Effector CD8-positive, alpha-beta T cell (primary cell): ENCODE measurements around the gene DLG2.

ENCODE experiments used
- DNase-seq: peaks from one replicate; lab custom pipeline; 2025; lab: John Stamatoyannopoulos, UW

DLG2 gene

DNA sequence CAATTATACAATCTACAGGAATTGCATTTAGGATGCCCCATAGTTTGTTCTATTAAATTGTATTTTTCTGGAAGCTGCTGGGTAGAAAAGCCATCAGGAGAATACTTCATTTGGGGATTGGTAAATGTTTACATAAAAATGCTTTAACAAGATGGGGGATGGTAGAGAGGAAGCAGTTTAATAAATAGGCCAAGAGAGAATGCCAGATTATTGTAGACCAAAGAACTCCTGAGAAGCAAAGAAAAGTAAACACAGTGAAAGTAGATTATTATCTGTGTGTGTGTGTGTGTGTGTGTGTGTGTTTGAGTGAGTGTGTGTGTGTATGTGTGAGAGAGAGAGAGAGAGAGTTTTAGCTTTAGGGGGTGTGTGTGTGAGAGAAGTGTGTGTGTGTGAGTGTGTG, 1520.6 kb downstream of the DLG2 start:
- no peak for DNase-seq

GRCh38 chr11:84105148-84105547, 1522.0 kb downstream of the DLG2 start:
- no peak for DNase-seq

DNA sequence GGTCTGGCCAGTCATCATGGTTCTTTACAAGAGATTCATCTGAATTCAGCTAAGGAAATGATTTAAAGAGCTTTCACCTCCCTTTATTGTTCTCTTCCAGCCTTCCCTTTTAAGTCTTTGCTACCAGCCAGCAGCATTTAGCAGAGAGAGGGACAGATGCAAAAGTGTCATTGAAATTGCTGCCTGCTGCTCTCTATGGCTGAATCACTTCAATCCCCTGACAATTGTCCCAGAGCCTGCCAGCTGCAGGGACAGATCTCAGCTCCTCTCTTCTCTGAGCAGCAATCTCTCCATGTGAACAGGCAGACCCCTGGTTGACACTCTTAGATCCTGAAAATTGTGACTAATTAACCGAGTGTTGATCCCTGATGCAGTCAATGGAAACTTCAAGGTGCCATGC, 1524.0 kb downstream of the DLG2 start:
- no peak for DNase-seq

GRCh38 chr11:84097186-84097585, 1530.0 kb downstream of the DLG2 start:
- DNase-seq = no peak

DNA sequence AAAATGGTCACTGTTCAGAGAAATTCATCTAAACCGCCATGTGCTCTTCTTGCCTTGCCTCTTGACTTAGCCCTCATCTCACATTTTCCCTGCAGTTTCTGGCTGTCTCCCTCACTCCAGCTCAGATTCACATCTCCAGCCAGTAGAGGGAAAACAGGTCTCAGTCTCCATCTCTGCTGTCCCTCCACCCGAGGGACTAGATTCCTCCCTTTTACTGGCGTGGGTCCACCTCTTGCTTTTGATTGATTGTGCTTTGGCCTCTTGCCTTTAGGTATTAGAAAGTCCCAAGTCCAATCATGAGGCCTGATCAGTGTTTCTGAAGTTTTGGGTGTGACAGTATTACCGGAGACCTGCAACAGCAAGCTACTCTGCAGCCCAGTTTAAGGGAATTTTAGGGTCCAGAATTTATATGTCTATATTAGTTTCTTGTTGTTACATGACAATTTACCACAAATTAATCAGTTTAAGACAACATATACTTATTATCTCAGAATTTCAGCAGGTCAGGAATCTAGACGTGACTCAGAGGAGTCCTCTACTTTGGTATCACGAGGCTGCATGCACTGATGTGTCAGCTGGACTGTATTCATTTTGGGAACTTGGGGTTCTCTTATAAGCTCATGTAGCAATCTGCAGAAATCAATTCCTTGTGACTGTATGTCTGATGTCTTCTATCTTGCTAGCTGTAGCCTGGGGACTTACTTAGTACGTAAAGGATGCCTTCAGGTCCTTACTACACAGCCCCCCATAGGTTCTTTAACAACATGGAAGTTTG, 1535.7 kb downstream of the DLG2 start:
- DNase-seq = no peak

DNA sequence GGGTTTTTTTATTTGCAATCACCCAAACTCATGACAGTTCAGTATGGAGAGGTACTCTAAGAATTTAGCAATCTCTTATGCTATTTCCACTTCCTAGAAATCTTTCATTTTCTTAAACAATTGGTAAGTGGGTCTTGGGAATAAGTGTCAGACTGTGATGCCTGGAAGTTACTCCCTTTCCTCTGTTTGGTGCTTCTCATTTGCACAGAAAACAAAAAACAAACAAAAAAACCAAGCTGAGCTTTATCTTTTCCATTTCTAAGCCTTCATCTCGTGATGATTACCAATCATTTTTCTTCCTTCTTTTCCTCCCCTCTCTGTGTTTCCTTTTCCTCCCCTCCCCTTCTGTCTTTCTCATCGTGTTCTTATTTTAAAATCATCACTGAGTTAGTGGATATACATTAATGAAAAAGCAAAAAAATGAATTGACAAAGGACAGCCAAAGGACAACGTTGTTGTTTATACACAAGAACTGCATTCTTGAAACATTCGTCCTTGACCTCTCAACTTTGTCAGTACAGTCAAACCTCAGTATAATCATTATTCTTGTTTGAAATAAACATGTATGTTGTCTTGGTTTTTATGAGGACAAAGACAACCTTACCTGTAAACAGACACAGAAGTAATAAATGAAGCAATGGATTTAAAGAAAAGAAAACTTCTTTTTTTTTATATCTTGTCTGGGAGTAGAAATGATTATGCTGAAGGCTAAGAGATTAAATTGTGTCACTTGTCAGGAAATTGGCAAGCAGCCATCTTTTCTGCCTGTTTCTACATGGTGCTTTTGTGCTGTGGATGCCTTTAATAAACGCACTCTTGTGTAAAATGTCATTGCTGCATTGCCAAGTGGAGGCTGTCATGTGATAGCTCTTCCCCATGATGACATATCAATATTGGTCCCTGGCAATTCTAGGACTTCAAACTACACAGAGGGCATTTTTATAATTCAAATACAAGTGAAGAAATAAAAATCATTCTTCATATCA, 1537.8 kb downstream of the DLG2 start:
- no peak for DNase-seq

GRCh38 chr11:84071851-84072250, 1555.3 kb downstream of the DLG2 start:
- DNase-seq = no peak

DNA sequence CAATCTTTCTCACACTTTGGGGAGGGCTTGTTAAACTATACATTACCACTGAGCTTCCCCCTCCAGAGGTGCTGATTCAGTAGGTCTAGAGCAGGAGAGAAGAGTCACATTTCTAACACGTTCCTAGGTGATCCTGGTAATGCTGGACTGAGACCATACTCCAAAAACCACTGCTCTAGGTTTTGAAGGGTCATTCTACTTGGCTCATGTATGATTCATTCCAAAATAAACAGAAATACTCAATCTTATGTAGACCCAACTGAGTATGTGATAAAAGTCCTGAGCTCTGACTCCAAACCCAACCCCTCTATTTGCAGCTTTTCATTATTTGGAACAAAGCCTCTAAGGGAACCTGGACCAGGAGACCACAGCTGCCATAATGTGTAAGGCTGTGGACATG, 1558.1 kb downstream of the DLG2 start:
- DNase-seq = no peak

DNA sequence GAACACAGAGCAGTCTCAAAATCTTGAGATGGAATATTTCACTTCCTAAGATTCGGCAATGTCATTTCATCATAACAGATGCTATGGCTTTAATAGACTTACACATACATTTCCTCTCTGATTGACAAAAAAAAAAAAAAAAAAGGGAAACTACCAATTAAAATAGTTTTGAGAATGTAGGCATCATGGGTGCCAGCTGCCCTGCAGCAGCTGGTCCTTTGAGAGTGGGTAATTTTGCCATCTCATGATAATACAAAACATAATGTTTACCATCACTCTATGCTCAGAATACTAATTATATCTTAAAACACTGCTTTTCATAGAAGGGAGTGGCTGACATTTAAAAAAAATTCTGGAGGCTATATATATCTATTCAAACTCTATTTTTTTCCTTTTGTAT, 1565.4 kb downstream of the DLG2 start:
- no peak for DNase-seq

DNA sequence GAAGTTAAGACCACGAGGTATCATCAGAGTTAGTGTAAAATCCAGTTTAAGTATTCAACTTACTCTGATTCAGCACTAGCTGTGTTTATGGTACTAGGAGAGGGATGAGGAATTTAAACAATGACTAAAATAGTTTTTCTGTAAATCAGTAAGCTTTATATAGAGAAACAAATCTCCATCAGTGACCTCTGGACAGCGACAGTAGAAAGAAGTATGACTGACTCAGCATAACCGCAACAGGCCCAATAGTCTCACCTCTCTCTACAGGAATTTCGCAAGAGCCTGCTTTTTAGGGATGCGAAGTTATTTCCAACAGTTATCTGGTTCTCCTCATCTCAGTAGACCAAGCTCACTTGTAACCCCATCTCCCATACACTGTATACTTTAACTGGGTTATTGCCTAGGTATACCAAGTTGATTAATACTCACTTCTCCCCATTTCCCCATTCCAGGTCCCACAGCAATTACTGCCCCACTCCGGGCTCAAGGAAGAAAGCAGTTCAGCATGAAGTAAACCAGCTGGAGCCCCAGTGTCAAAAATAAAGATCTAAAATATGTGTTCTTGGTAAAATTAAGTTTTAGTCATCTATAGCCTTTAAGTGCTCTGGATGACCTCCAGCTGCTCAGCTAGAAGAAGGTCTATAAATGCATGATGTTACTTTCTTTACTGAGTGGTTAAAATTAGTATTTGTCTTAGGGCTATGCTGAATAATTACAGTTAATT, 1570.3 kb downstream of the DLG2 start:
- DNase-seq = no peak

DNA sequence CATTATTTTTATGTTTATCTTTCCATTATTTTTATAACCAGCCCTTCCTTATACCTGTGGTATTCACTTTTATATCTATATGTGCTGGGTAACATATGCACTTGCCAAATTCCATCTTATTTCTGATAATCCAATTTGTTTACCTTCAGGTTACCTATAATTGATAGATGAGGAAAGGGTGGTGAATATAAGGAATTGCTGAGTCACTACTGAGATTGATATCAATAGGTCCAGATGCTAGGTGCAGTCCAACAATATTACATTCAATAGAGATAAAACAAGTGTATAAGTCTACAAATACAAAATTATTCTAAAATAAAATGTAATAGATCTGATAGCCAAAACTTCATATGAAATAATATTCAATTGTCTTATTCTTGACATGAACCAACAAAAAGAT, 1582.0 kb downstream of the DLG2 start:
- DNase-seq = no peak

- DNase-seq = no peak
Measured at GRCh38 chr11:84044706-84045105, 1582.4 kb downstream of the DLG2 start.

DNA sequence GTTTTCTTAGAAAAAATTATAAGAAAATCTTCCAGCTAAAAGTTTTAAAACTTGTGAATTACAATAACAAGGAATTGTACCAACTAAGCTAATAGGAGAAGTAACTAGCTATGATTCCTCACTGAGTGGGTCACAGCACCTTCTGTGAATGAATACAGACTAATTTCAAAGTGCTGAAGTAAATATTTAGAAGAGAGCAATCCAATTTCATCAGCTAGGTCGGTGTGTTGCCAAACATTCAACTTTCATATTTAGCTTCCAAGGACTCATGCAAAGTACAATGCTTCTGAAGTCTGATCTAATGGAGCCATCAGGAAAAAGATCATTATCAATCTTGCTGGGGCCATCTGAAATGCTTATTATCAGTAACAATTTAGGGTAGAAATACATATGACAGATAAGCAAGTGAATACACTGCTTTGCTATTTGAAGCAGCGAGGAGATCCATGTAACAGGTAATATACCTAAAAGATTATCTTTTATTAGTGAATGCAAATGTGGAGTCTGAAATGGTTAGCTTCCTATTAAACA, 1590.4 kb downstream of the DLG2 start:
- DNase-seq = no peak

- DNase-seq = no peak
Measured at GRCh38 chr11:84035645-84036044, 1591.5 kb downstream of the DLG2 start.

DNA sequence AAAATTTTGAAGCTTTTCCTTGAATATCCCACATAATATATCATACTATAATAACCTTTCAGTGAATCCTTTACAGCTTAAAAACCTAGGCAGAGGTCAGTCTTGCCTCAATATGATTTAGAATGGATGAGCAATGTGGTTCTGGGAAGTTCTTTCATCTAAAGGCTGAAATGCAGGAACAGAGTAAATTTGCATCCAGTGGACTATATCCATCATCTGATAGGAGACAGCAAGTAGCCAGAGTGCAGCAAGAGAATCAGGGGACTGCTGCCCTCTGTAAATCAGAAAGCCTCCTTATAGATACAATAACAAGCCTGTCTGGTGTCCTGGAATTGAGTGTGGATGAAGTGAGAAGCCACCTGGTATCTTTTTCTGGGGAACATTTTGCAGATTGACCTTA, 1592.7 kb downstream of the DLG2 start:
- no peak for DNase-seq

GRCh38 chr11:84024266-84024665, 1602.9 kb downstream of the DLG2 start:
- no peak for DNase-seq

DNA sequence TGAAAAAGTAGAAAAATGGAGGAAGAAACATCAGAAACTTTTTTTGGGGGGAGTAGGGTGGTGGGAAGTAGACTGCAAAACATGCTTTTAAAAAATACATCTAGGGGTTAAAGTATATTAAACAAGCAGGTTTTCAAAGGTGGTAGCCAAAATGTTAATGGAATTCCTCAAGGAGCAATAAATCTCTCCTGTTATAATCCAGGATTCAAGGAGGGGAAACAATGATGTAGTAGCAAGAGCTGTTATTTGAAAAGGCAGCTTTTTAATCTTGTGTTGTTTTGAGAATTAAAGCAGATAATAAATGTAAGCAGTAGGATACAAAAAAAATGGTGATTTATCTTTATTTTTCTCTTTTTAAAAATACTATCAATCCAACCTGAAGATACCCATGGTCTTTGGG, 1604.4 kb downstream of the DLG2 start:
- DNase-seq = no peak

DNA sequence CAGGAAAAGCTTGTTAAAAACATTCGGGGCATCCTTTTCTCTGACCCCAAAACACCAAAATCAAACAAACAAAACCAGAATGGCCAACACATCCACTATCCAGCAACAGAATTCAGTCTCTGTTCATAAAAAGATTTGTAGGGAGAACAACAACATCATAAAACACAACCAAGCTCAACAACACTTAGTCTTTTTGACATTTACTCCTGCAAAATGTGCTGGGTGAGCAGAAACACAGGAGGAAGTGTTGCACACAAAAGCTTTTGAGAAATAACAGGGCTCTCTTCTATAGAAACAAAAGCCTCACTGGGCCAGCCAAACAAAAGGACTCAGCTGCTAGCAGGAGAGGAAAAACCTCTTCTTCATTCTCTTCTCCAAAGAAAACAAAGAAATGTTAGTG, 1604.9 kb downstream of the DLG2 start:
- no peak for DNase-seq

- no peak for DNase-seq
Measured at GRCh38 chr11:84021291-84021690, 1605.9 kb downstream of the DLG2 start.

DNA sequence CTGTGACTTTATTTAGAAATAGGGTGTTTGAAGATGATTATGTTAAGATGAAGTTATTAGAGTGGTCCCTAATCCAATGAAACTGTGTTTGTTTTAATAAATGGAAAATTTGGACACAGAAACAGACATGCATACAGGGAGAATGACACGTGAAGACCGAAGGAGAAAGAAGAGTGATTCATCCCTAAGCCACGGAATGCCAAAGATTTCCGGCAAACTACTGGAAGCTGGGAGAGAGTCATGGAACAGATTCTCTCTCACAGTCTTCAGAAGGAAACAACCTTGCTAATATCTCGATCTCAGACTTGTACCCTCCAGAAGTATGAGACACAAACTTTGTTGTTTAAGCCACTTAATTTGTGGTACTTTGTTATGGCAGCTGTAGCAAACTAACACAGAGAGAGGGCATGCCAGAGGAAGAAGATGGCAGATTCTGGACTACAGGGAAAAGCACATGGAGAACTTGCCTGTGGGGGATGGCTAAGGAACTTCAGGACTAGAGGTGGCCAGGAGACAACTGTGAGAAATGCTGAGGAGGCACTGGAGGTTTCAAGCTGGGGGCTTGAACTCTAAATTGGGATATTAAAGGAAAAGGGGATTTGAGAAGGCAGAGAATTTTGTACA, 1607.5 kb downstream of the DLG2 start:
- DNase-seq = no peak

GRCh38 chr11:84014539-84014938, 1612.6 kb downstream of the DLG2 start:
- DNase-seq = no peak
